Ovary (tissue), 9 donors: ENCODE measurements around the gene MBD3. TPM values are rescaled to one million over a fixed set of nuclear protein-coding genes. Genes with fewer than 3 reads are reported as not detected.

Experiments
- DNase-seq, 5 donors: peaks; one replicate each; pipeline ENCODE4 v3.0.0-alpha.2; 2019 to 2020
- H3K27ac ChIP-seq, 2 donors: fragments of 200-600 bp; one replicate each; pipeline versions ENCODE4 v1.5.1 to v1.8.0; 2019 to 2022
- H3K27me3 ChIP-seq: fragments of 200-600 bp; one replicate; pipeline ENCODE4 v1.8.0; 2022
- H3K36me3 ChIP-seq: fragments of 200-600 bp; sonication (generic); one replicate; pipeline ENCODE4 v1.5.1; 2019
- H3K4me1 ChIP-seq: one replicate; pipeline ENCODE4 v1.8.1; 2013; ENCODE audit warnings: mild to moderate bottlenecking, moderate library complexity; ENCODE audit not compliant: insufficient read depth
- H3K4me3 ChIP-seq: fragments of 200-600 bp; sonication (generic); one replicate; pipeline ENCODE4 v1.5.1; 2017
- H3K9me3 ChIP-seq, 2 donors: fragments of 200-600 bp in 1 of 2; sonication (generic) in 1 of 2; one replicate each; pipeline versions ENCODE4 v1.5.1 to v1.8.1; 2013 to 2019; ENCODE audit warnings: mild to moderate bottlenecking in 1 of 2, moderate library complexity in 1 of 2
- EP300 ChIP-seq: sonication (generic); formaldehyde crosslinking; IDR thresholded peaks from one replicate; pipeline ENCODE4 v1.6.1; 2017; ENCODE audit warnings: antibody characterized with exemption
- POLR2A ChIP-seq: fragments of 450-650 bp; IDR thresholded peaks from one replicate; pipeline ENCODE4 v1.6.1; 2017; ENCODE audit warnings: antibody characterized with exemption, mild to moderate bottlenecking, moderate library complexity
- WGBS, 3 donors: extraction: QIAGEN DNeasy Blood & Tissue Kit in 1 of 3; methylation state at CpG; one replicate each; pipeline versions ENCODE4 v1.1.5 to v1.1.7; 2013 to 2017; 5-methylcytosine and 5-hydroxymethylcytosine counted together
- intact Hi-C, 4 donors: fragments of 100-400 bp; cut with DNase I; formaldehyde crosslinking; loops; one replicate each; pipeline versions ENCODE4 v1.11.0 to v1.15.1; 2022 to 2023
- polyA plus RNA-seq, 2 donors: library from polyadenylated mRNA; stranded (reverse); fragments of 200-250 nt in 1 of 2; fragments of 350-450 nt in 1 of 2; fragmentation: Illumina TruSeq in 1 of 2; extraction: RNeasy Lipid Tissue Mini Kit (QIAGEN cat#74804) in 1 of 2; gene quantifications; one replicate each; pipeline ENCODE4 v1.2.3, GENCODE V29; 2013 to 2014
- total RNA-seq, 7 donors: library from RNA; depleted of rRNA in 2 of 7; stranded (reverse); fragments of >200 nt in 2 of 7; fragmentation: NEBNext Ultra II Directional in 3 of 7; extraction: Animal tissue kit (Norgen Biotek cat#: 25700) in 3 of 7; gene quantifications; one replicate each; pipeline versions ENCODE4 v1.1.0 to v1.2.4, GENCODE V29; 2016 to 2023
- TF ChIP-seq, protein P1 (sequence below), 3 donors: fragments of 450-650 bp in 2 of 3; fragments of 200-600 bp in 1 of 3; IDR thresholded peaks; one replicate each; pipeline versions ENCODE4 v1.5.1 to v1.8.0; 2016 to 2022; ENCODE audit warnings: antibody characterized with exemption in 3 of 3, mild to moderate bottlenecking in 1 of 3
- donor health status: DM: no; HTN: no; CAD: no; lungs with moderate emphysema.
- donor health status: DM: no; HTN: no; CAD: no.
- donor health status: Bipolar disorder and iron deficiency.
- donor health status: DM: yes; HTN: yes; CAD: no.
- donor health status: DM: no; HTN: no; CAD: no.
- donor health status: DM: yes; HTN: yes; CAD: no.

The MBD3 gene
- total and polyA plus RNA-seq, 9 donors: 2.1 to 94.7 (median 74.3) TPM

DNA sequence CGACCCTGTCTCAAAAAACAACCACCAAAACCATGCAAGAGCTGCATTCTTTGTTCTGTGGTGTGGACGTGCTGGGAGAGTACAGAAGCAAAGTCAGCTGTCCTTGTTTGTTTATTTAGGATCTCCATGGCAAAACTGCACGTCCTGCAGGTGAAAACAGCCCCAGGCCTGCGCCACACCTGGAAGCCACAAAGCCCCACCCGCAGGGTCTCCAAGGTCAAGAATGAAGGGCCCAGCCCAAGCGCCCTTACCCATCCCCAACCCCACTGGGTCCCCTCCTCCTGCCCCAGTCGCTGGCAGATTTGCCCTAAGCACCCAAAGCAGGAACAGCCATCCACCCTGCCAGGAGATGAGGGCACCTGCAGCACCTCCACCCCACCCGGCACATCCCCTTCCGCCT is 10.5 kb downstream of the MBD3 start:
- Histone ChIP-seq H3K4me1 (no peaks in the 10 kb centered on the region), H3K36me3 (no peaks in the 10 kb centered on the region), H3K27me3 (no peaks in the 10 kb centered on the region), H3K4me3 (no peak overlapping the region), H3K27ac (no peak overlapping the region), H3K9me3 (no peaks in the 10 kb centered on the region)
- intact Hi-C loops: no loop called here
- no peak for DNase-seq
- 84 to 90% (median 90%) methylated on average over 9 of the region's 9 CpGs for WGBS, 3 donors
- TF ChIP-seq EP300 (no peak), POLR2A (no peak)
- TF ChIP-seq, protein P1, sequence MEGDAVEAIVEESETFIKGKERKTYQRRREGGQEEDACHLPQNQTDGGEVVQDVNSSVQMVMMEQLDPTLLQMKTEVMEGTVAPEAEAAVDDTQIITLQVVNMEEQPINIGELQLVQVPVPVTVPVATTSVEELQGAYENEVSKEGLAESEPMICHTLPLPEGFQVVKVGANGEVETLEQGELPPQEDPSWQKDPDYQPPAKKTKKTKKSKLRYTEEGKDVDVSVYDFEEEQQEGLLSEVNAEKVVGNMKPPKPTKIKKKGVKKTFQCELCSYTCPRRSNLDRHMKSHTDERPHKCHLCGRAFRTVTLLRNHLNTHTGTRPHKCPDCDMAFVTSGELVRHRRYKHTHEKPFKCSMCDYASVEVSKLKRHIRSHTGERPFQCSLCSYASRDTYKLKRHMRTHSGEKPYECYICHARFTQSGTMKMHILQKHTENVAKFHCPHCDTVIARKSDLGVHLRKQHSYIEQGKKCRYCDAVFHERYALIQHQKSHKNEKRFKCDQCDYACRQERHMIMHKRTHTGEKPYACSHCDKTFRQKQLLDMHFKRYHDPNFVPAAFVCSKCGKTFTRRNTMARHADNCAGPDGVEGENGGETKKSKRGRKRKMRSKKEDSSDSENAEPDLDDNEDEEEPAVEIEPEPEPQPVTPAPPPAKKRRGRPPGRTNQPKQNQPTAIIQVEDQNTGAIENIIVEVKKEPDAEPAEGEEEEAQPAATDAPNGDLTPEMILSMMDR (IDR thresholded peaks at IDR 0.05): no peak

DNA sequence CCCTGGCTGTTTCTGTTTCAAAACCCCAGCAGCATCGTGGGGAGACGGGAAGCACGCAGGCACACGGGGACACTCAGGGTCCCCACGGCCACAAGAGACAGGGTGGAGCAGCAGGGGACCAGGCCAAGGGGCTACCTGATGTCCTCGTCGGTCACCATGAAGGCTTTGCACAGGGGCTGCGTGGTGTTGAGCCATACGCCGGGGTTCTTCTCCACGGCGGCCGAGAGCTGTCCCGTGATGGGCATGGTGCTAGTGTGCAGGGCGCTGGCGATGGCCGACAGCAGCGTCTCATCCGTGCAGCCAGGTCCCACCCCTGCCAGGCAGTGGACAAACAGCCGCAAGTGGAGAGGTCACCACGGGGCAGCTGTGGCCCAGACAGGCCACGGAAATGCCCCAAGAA is 11.7 kb downstream of the MBD3 start:
- H3K27ac ChIP-seq: no peak overlapping the region

DNA sequence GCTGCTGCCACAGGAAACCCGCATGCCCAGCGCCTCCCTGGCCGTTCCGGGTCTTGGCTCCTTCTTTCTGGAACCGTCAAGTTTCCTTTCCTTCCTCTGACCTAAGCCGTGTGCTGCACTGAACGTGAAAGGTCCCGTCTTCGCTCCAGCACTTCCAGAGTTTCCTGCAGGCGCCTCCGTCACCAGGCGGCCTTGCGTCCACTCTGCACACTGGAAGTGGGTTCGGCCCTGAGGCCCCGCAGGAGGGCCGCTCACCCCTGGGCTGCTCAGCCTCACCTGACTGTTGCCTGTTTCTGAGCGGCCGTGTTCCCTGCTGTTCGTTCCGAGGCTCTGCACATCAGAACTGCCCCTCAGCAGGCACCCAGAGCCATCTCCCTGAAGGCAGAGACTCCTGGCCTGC is 12.3 kb downstream of the MBD3 start:
- no peak overlapping the region for H3K4me3 ChIP-seq
- no peaks in the 10 kb centered on the region for H3K9me3 ChIP-seq
- TF ChIP-seq POLR2A (no peak), EP300 (no peak)
- TF ChIP-seq, protein P1 (IDR thresholded peaks at IDR 0.05): no peak
- H3K4me1 ChIP-seq: no peaks in the 10 kb centered on the region
- DNase-seq: no peak
- H3K27ac ChIP-seq: no peak overlapping the region
- intact Hi-C loops: no loop called here
- WGBS, 3 donors: 85 to 87% (median 86%) methylated on average over 20 of the region's 20 CpGs
- H3K27me3 ChIP-seq: no peaks in the 10 kb centered on the region
- H3K36me3 ChIP-seq: no peaks in the 10 kb centered on the region

More for the DNA sequence above, 11.7 kb downstream of the MBD3 start:
- TF ChIP-seq, protein P1 (IDR thresholded peaks at IDR 0.05): no peak
- no peak for TF ChIP-seq EP300
- no peak for TF ChIP-seq POLR2A
- Histone ChIP-seq H3K9me3 (no peaks in the 10 kb centered on the region), H3K4me1 (no peaks in the 10 kb centered on the region), H3K4me3 (no peak overlapping the region), H3K27me3 (no peaks in the 10 kb centered on the region), H3K36me3 (no peaks in the 10 kb centered on the region)
- intact Hi-C loops: no loop called here
- no peak for DNase-seq
- 90 to 92% (median 92%) methylated on average over 21 to 22 of the region's 22 CpGs for WGBS, 3 donors

DNA sequence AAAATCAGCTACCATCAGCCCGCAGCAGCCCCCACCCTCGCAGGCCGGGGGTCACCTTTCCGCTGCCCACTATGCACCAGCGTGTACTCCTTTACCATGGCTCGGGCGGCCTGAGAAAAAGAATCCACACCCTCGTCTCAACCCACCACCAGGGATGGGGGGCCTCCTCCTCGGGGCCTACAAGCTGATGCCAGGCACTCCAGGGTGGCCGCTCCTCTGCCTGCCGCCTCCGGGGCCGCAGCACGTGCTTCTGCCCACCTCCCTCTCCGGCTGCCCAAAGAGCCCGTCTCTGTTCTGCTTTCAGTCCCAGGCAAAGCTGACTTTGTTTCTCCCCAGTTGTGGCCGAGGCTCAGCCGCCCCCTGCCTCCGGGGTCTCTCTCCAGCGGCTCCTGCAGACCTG is 13.4 kb downstream of the MBD3 start:
- no peaks in the 10 kb centered on the region for H3K9me3 ChIP-seq
- H3K4me3 ChIP-seq: no peak overlapping the region
- intact Hi-C loops: no loop called here
- H3K36me3 ChIP-seq: no peaks in the 10 kb centered on the region
- TF ChIP-seq POLR2A: no peak
- H3K27me3 ChIP-seq: no peaks in the 10 kb centered on the region
- no peak for DNase-seq
- no peaks in the 10 kb centered on the region for H3K4me1 ChIP-seq
- no peak overlapping the region for H3K27ac ChIP-seq
- WGBS, 3 donors: 90 to 92% (median 91%) methylated on average over 20 of the region's 20 CpGs

DNA sequence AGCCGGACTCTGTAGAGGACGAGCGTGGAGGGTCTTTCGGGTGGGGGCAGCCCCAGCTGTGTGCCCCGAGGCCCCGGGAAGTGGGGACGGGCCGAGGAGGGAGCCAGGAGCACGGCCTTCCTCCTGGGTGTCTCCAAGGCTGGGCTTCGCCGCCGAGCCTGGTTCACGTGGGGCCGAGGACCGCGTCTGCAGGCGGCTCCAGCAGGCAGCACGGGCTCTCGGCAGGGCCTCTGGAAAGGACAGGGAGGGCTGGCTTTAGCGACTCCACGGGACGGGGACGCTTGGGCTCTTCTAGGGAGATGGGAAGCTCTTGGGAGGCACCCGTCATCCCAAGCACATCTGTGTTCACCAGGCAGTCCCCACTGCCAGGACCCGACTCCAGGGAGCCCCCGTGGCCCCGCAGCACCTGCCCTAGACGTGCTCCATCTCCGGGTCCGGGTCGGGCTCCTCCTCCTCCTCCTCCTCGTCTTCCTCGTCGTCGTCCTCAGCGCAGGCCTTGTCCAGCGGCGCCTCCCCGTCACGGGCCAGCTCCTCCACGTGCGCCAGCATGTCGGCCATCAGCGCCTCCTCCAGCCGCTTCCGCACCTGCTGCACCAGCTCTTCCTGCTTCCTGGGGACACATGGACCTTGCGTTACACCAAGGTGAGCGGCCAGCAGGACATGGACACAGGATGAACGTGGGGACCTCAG is 14.6 kb downstream of the MBD3 start:
- WGBS, 3 donors: 79 to 81% (median 79%) methylated on average over 37 to 49 of the region's 49 CpGs
- H3K4me3 ChIP-seq: no peak overlapping the region
- peak in 1 of 5 donors; percentile 21 for DNase-seq
- H3K36me3 ChIP-seq: no peaks in the 10 kb centered on the region
- H3K4me1 ChIP-seq: no peaks in the 10 kb centered on the region
- no peaks in the 10 kb centered on the region for H3K27me3 ChIP-seq
- no peak overlapping the region for H3K27ac ChIP-seq
- TF ChIP-seq EP300: no peak
- TF ChIP-seq, protein P1 (IDR thresholded peaks at IDR 0.05): no peak
- no peak for TF ChIP-seq POLR2A
- no peaks in the 10 kb centered on the region for H3K9me3 ChIP-seq
- intact Hi-C loops: no loop called here
